Measurements from ENCODE around the gene MVD.
"Not testable (repeated sequence)": the region's sequence is repeated elsewhere in the genome, so short reads cannot be mapped to it uniquely, and the experiment has no call there.

Gene MVD

GRCh38 chr16:88681709-88682451 lies 19.0 kb upstream of the MVD start:
- DNase-seq (ENCODE audit: low read depth in 2 of 2): peak in 1 of 2 donors; percentile 68

- no peak for DNase-seq (ENCODE audit: low read depth in 2 of 2)
Observed at GRCh38 chr16:88681084-88681680, 18.3 kb upstream of the MVD start.

GRCh38 chr16:88680554-88681083 lies 17.7 kb upstream of the MVD start:
- DNase-seq (ENCODE audit: low read depth in 2 of 2): no peak

- no peak for DNase-seq (ENCODE audit: low read depth in 2 of 2)
Observed at GRCh38 chr16:88678224-88678979, 15.5 kb upstream of the MVD start.

- DNase-seq (ENCODE audit: low read depth in 2 of 2): no peak
Observed at GRCh38 chr16:88677721-88678120, 14.8 kb upstream of the MVD start.

- DNase-seq (ENCODE audit: low read depth in 2 of 2): no peak
Observed at GRCh38 chr16:88676502-88677242, 13.8 kb upstream of the MVD start.

- DNase-seq (ENCODE audit: low read depth in 2 of 2): no peak
Observed at GRCh38 chr16:88673716-88674379, 11.0 kb upstream of the MVD start.

- DNase-seq (ENCODE audit: low read depth in 2 of 2): no peak
Observed at GRCh38 chr16:88672776-88673175, 9.9 kb upstream of the MVD start.

- no peak for DNase-seq (ENCODE audit: low read depth in 2 of 2)
Observed at GRCh38 chr16:88671806-88672205, 8.9 kb upstream of the MVD start.

GRCh38 chr16:88669980-88670379 lies 7.1 kb upstream of the MVD start:
- no peak for DNase-seq (ENCODE audit: low read depth in 2 of 2)

- DNase-seq (ENCODE audit: low read depth in 2 of 2): not testable (repeated sequence)
Observed at GRCh38 chr16:88669493-88669892, 6.6 kb upstream of the MVD start.

GRCh38 chr16:88667461-88667860 lies 4.6 kb upstream of the MVD start:
- no peak for DNase-seq (ENCODE audit: low read depth in 2 of 2)

- DNase-seq (ENCODE audit: low read depth in 2 of 2): no peak
Observed at GRCh38 chr16:88665570-88665969, 2.7 kb upstream of the MVD start.

- DNase-seq (ENCODE audit: low read depth in 2 of 2): no peak
Observed at GRCh38 chr16:88665148-88665547, 2.3 kb upstream of the MVD start.

- DNase-seq (ENCODE audit: low read depth in 2 of 2): no peak
Observed at GRCh38 chr16:88662222-88662842, 559 bp downstream of the MVD start.

GRCh38 chr16:88661468-88661867 lies 1.4 kb downstream of the MVD start:
- no peak for DNase-seq (ENCODE audit: low read depth in 2 of 2)

- no peak for DNase-seq (ENCODE audit: low read depth in 2 of 2)
Observed at GRCh38 chr16:88659160-88659559, 3.7 kb downstream of the MVD start.

GRCh38 chr16:88658714-88659113 lies 4.2 kb downstream of the MVD start:
- DNase-seq (ENCODE audit: low read depth in 2 of 2): no peak

- DNase-seq (ENCODE audit: low read depth in 2 of 2): no peak
Observed at GRCh38 chr16:88657371-88657770, 5.5 kb downstream of the MVD start.

- no peak for DNase-seq (ENCODE audit: low read depth in 2 of 2)
Observed at GRCh38 chr16:88656291-88656980, 6.5 kb downstream of the MVD start.
